ENCODE measurements around the gene ATP8B3. TPM values are rescaled to one million over a fixed set of nuclear protein-coding genes. Genes with fewer than 3 reads are reported as not detected.

Gene ATP8B3, protein sequence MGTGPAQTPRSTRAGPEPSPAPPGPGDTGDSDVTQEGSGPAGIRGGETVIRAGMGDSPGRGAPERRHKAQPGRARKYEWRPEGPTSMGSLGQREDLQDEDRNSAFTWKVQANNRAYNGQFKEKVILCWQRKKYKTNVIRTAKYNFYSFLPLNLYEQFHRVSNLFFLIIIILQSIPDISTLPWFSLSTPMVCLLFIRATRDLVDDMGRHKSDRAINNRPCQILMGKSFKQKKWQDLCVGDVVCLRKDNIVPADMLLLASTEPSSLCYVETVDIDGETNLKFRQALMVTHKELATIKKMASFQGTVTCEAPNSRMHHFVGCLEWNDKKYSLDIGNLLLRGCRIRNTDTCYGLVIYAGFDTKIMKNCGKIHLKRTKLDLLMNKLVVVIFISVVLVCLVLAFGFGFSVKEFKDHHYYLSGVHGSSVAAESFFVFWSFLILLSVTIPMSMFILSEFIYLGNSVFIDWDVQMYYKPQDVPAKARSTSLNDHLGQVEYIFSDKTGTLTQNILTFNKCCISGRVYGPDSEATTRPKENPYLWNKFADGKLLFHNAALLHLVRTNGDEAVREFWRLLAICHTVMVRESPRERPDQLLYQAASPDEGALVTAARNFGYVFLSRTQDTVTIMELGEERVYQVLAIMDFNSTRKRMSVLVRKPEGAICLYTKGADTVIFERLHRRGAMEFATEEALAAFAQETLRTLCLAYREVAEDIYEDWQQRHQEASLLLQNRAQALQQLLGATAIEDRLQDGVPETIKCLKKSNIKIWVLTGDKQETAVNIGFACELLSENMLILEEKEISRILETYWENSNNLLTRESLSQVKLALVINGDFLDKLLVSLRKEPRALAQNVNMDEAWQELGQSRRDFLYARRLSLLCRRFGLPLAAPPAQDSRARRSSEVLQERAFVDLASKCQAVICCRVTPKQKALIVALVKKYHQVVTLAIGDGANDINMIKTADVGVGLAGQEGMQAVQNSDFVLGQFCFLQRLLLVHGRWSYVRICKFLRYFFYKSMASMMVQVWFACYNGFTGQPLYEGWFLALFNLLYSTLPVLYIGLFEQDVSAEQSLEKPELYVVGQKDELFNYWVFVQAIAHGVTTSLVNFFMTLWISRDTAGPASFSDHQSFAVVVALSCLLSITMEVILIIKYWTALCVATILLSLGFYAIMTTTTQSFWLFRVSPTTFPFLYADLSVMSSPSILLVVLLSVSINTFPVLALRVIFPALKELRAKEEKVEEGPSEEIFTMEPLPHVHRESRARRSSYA (N-terminal part only)
- total RNA-seq = 0.55 and 0.85 TPM in 2 replicates

GRCh38 chr19:1811942-1812425 is at the start of gene ATP8B3:
TSS of gene ATP8B3 (minus strand) at chr19:1812276. CDS start at chr19:1811736, 540 bp downstream.

GRCh38 chr19:1848399-1849131 is 36.5 kb upstream of the ATP8B3 start, which contains the start of gene REXO1:
TSS of gene REXO1 (minus strand) at chr19:1848483. CDS start at chr19:1848358, 125 bp downstream.

DNA sequence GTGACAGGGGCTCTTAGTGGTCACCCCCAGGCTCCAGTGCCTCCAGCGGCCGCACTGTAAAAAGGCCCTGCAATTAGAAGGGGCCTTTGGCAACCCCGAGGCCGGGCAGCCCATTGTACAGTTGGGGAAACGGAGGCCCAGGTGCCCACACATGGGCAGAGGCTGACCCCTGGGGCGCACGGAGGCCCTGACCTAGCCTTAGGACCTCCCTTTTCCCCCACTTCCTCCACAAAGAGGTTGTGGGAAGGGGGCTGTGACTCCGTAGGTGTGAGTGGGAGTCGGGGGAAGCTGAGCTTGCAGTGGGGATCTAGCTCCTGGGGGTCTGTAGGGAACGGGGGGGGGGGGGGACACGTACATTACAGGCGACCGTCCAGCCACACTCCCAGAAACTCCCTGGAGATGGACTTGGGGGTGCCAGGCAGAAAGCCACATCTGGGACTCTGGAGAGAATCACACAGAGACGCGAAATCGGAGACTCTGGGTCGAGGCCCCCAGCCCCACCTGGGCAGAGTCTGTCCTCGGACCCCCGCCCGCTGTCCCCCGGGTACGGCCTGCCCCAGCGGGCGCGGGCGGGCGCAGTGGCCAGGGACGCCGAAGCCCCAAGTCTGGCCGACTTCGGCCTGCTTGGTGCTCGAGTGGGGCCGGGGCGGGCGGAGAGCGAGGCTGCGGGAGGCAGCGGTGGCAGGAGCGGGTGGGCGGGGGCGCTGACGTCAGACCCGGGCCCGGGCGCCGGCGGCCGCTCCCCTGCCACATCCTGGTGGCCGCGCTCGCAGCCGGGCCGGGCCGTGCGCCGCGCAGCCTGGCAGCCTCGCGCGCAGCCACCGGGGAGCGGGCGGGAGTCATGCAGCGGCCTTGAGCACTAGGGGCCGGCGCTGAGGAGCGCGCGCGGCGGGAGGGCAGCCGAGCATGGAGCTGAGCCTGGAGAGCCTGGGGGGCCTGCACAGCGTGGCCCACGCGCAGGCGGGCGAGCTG is 59.0 kb downstream of the ATP8B3 start, which contains the start of gene ONECUT3:
TSS of gene ONECUT3 (plus strand) at position 750 of the 972 bp plus-strand sequence. CDS start at position 907, 157 bp downstream.

Other genes with a start within 250 kb of the ATP8B3 start
- gene MEX3D, start 244.0 kb downstream of the ATP8B3 start, total RNA-seq = 25.0 and 35.4 TPM in 2 replicates
- gene MBD3, start 219.4 kb downstream of the ATP8B3 start, total RNA-seq = 63.1 and 83.3 TPM in 2 replicates
- gene UQCR11, start 206.8 kb downstream of the ATP8B3 start, total RNA-seq = 125 and 134 TPM in 2 replicates
- 36.6 and 47.9 TPM in 2 replicates for gene TCF3, start 159.7 kb downstream of the ATP8B3 start, total RNA-seq
- gene ONECUT3, start 58.8 kb downstream of the ATP8B3 start, total RNA-seq = not detected in 2 replicates
- gene REXO1, start 36.2 kb upstream of the ATP8B3 start, total RNA-seq = 2.7 TPM in 2 replicates
- gene KLF16, start 51.3 kb upstream of the ATP8B3 start, total RNA-seq = 1.7 and 2.3 TPM in 2 replicates
- 75.2 and 78.2 TPM in 2 replicates for gene ABHD17A, start 73.2 kb upstream of the ATP8B3 start, total RNA-seq
- gene ADAT3, start 93.1 kb upstream of the ATP8B3 start, total RNA-seq = 1.00 and 1.4 TPM in 2 replicates
- gene SCAMP4, start 93.1 kb upstream of the ATP8B3 start, total RNA-seq = 19.3 and 22.0 TPM in 2 replicates
- 58.3 and 66.8 TPM in 2 replicates for gene CSNK1G2, start 128.9 kb upstream of the ATP8B3 start, total RNA-seq
- gene BTBD2, start 203.4 kb upstream of the ATP8B3 start, total RNA-seq = 36.4 and 47.9 TPM in 2 replicates
- gene MKNK2, start 239.0 kb upstream of the ATP8B3 start, total RNA-seq = 75.9 and 141 TPM in 2 replicates

Measured in smooth muscle cell of bladder (primary cell).